GM19328 (cell line): ENCODE data around the gene TRMT2A.
A peak's percentile ranks its signal among the peaks of the same experiment; 100 is the strongest.
"Not testable (repeated sequence)": the region's sequence is repeated elsewhere in the genome, so short reads cannot be mapped to it uniquely, and the experiment has no call there.

Experiments used
- ATAC-seq: cut with Tn5 transposase; IDR thresholded peaks from one replicate; pipeline ENCODE4 v1.9.1; 2021; ENCODE audit warnings: mild to moderate bottlenecking, moderate library complexity; ENCODE audit not compliant: unreplicated experiment

TRMT2A gene, protein sequence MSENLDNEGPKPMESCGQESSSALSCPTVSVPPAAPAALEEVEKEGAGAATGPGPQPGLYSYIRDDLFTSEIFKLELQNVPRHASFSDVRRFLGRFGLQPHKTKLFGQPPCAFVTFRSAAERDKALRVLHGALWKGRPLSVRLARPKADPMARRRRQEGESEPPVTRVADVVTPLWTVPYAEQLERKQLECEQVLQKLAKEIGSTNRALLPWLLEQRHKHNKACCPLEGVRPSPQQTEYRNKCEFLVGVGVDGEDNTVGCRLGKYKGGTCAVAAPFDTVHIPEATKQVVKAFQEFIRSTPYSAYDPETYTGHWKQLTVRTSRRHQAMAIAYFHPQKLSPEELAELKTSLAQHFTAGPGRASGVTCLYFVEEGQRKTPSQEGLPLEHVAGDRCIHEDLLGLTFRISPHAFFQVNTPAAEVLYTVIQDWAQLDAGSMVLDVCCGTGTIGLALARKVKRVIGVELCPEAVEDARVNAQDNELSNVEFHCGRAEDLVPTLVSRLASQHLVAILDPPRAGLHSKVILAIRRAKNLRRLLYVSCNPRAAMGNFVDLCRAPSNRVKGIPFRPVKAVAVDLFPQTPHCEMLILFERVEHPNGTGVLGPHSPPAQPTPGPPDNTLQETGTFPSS

GRCh38 chr22:20116951-20117632, at the start of gene TRMT2A:
TRMT2A (minus strand) TSS chr22:20117226; CDS start chr22:20116906, 320 bp downstream.
- ATAC-seq, result peak; percentile 85

- ATAC-seq, result no peak
These were observed 49.7 kb upstream of the TRMT2A start for GRCh38 chr22:20166703-20167102.

DNA sequence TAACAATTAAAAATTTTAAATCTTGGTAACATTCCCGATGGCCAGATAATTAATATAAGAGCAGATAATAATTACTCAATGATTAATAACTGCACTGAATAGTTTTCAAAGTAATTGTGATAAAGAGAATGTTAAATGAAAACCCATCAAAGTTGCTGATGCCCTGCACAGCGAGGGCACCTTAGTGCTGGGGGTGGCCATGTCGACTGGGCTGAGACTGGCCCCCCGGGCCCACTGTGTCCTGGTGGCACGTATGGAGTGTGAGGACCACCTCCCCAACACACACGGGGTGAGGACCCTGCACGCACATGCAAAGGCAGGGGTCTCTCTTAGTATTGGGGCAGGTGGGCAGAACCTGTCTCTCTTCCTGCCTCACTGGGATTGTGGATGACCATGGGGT, 48.9 kb upstream of the TRMT2A start:
- ATAC-seq, result no peak

- ATAC-seq, result no peak
These were observed 48.4 kb upstream of the TRMT2A start for GRCh38 chr22:20165421-20165820.

DNA sequence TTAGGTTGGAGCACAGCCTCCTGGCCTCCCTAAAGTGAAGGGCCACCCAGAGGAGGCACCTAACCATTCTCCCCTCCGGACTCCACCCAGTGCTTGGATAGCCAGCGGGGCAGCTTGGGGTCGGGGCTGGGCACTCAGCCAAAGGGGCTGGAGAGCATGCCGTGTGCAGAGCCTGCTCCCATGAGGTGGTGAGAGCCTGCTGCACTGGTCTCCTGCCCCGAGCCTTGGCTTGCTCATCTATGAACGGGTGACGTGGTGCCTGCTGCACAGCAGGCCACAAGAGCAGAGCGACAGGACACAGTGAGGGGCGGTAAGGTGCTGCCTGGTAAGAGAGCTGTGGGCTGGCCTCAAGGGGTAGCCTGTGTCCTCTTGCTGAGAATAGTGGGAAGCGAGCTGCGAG, 47.8 kb upstream of the TRMT2A start:
- ATAC-seq, result no peak

GRCh38 chr22:20160041-20160440, 43.0 kb upstream of the TRMT2A start:
- no peak for ATAC-seq

DNA sequence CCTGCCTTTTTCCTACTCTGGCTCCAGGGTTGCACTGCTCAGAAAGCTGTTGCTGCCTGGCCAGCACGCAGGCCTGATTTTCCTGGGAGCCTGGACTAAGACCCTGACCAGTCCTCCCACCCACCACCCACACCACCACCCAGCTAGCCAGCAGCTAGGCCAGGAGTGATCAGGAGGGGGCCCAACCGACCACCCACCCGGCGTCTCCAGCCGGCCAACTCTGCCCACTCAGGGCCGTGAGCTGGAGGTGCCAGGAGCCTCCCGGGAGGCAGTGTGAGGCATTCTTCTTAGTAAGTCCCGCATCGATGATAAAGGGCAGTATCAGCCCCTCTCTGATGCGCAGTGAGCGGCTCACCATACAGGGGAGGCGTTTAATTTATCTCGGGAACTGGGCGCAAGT, 42.5 kb upstream of the TRMT2A start:
- ATAC-seq, result not testable (repeated sequence)

- ATAC-seq, result no peak
These were observed 42.0 kb upstream of the TRMT2A start for GRCh38 chr22:20159076-20159475.

- ATAC-seq, result no peak
These were observed 41.5 kb upstream of the TRMT2A start for GRCh38 chr22:20158391-20159036.

DNA sequence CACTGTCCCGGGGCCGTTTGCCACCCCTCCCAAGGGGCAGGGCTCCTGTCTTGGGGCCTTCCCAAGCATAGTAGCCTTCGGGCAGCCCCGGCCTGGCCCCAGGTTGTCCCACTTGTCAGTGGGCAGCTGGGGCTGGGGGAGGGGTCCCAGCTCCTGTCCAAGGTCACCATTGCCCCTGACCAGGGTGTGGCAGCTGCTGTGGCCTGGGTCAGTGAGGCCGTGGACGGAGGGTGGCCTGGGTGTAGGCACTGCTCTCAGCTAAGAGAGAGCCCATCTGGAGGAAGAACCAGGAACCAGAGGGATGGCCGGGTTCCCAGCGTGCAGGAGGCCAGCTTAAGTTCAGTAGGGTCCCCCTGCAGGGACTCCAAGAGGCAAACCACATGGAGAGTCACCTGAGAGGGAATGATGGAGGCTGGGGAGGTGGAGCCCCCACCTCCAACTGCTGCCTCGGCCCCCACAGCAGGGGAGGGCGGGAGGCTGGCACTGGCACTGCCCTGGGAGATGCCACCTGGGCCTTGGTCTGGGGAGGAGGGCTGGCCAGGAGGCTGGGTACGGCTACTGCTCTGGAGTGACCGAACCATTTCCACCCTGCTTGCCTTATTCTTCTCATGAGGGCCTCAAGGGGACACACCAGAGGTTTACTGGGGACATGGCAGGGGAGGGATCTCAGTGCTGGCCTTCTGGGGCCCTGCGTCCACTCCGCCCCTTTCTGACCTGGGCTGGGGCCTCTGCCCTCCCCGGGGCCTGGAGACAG, 40.6 kb upstream of the TRMT2A start:
- no peak for ATAC-seq

DNA sequence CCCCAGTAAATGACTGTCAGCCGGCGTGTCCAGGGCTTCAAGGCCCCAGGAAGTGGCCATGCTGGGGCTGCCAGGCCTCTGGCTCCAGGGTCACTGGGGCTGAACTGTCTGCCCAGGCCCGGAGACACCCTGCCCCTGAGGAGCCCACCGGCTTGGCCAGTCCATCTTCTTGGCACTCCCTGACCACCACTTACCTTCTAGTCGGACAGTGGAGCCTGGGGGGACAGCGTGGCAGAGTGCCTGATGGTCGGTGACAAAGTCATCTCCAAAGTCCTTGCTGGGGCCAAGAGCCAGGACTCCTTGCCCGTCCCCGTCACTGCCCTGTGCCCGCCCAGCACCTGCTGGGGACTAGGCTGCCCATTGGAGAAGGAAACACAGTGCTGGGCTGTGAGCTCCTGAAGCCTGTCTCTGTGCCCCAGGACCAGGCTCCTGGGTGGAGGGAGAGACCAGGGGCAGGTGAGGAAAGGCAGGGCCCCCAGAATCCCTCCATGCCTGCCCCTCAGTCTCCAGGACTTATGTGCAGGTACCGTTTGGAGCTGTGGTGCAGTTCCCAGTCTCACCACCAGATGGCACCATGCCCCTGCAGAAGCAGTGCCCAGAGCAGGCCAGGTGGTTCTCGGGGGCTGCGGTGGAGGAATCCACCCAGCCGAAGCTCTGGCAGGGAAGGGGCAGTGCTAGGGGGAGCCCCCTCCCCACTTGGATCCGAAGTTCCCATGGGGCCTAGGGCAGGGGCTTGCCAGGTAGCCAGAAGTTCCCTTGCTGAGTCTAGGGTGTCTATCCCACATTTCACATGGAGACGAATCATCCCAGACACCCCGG, 39.8 kb upstream of the TRMT2A start:
- no peak for ATAC-seq

DNA sequence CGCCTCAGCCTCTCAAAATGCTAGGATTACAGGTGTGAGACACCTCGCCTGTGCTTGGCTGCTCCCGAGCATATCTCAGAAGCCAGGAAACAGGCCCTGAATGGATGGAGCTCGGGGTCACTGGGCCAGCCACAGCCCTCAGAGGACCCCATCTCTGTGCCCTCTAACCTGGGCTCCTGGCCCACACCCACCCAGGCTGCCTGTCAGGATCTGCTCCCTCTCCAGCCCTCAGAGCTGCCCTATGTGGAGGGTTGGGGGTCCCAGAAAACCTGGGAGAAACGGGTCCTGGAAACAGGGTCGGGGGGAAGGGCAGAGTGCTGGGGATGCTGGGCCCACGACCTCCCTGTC, 39.0 kb upstream of the TRMT2A start:
- no peak for ATAC-seq

DNA sequence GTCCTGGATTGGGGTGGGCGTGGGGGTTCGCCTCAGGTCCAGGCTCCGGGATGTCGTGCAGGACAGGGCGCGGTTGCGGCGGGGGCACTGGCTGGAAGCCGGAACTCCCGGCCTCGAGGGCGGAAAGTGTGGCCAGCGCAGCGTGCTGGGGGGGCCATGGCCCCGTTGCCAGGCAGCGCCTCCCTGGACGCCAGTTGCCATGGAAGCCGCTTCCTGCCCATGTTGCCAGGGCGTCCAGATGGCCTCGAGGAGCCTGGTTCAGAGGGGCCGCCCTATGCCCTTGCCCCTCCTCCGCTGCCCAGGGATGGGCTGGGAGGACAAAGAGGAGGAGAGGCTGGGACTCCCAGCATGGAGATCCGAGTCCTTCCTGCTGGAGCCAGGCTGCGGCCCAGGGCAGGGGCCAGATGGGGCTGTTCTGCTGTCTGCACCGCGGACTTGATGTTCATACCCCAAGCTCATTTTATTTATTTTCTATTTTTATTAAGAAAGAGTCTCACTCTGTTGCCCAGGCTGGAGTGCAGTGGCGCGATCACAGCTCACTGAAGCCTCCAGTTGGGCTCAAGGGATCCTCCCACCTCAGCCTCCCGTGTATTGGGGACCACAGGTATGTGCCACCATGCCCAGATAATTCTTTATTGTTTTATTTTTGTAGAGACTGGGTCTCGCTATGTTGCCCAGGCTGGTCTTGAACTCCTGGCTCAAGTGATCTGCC, 38.5 kb upstream of the TRMT2A start:
- ATAC-seq, result no peak

DNA sequence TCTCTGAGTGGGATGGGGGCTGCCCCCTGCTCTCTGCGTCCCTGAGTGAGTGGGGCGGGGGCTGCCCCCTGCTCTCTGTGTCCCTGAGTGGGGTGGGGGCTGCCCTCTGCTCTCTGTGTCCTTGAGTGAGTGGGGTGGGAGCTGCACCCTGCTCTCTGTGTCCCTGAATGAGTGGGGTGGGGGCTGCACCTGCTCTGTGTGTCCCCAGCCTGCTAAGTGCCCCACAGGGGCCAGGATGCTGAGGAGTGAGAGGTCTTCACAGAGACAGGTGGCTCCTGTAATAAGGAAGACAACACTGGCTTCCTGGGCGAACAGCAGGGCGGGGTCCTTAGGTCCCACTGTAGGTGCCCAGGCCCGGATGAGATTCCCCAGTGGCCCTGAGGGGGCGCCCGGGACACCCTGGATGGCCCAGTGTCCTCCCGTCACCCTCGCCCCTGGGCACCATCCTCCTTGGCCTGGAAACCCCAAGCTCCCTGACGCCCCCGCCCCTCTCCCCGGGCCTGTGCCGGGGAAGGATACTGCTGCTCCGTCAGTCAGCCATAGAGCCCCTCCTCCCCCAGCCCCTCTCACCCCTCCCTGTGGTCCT, 37.7 kb upstream of the TRMT2A start:
- no peak for ATAC-seq

GRCh38 chr22:20153945-20154344, 36.9 kb upstream of the TRMT2A start:
- ATAC-seq, result no peak

GRCh38 chr22:20152464-20152890, 35.5 kb upstream of the TRMT2A start:
- no peak for ATAC-seq

- no peak for ATAC-seq
These were observed 34.2 kb upstream of the TRMT2A start for GRCh38 chr22:20151276-20151588.

DNA sequence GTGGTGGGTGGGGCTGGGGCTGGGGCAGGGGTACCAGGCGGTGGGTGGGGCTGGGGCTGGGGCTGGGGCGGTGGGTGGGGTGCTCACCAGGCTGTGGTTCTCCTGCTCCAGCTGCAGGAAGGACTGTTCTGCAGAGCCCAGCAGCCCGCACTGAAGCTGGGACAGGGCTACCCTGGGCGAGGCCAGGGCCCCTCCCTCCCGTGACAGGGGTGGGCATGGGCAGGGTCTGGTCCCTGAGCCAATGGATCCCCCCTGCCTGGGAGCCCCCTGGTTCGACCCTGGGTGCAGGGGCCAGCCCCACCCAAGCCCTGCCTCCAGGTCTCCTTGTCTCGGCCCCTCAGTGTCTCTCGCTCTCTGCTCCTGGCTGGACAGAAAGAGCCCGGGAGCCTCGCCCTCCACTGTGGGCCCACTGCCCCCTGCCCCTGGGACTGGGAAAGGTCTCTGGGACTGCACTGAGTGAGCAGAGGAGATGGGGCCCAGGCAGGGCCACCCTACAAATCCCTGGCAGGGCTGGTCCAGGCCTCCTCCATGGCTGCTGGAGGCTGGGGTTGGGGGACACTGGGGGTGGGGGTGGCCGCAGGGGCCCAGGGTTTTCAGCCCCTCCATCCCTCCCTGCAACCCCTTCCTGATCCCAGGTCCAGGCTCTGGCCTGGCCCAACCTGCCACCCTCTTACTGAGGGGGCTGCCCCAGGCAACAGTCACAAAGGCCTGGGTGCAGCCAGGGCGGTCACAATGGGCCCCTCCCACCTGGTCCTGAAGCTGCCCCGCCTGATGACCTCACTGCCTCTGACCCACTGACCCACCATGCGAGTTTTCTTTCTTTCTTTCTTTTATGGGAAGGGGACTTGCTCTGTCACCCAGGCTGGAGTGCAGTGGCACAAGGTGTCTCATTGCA, 33.6 kb upstream of the TRMT2A start, which contains the start of gene CCDC188:
Gene CCDC188, minus strand, starts transcription at position 675 of the 895 bp plus-strand sequence. Its CDS starts 69 bp downstream, at position 606.
- no peak for ATAC-seq
